DND-41 (cell line): ENCODE measurements around the gene FCN2.

Experiments
- ATAC-seq: fragments of 200-7000 bp; cut with Tn5 transposase; 3 replicates; pipeline ENCODE4 v1.9.1; 2021; ENCODE audit warnings: low read depth; ENCODE audit not compliant: insufficient read depth
- DNase-seq: peaks from one replicate; pipeline ENCODE4 v3.0.0-alpha.2; 2020
- H2AFZ ChIP-seq: 2 replicates; pipeline ENCODE4 v1.6.0; 2012; ENCODE audit warnings: low read depth, low read length
- H3K27ac ChIP-seq: 2 replicates; pipeline ENCODE4 v1.5.1; 2012; ENCODE audit warnings: low read length, inconsistent platforms
- H3K27me3 ChIP-seq: fragments of 200-600 bp; sonication (generic); 2 replicates; pipeline ENCODE4 v1.6.0; 2012; ENCODE audit warnings: low read length, mild to moderate bottlenecking, inconsistent platforms; ENCODE audit not compliant: insufficient read depth, poor library complexity
- H3K36me3 ChIP-seq: 2 replicates; pipeline ENCODE4 v1.5.1; 2012; ENCODE audit warnings: low read length, inconsistent platforms; ENCODE audit not compliant: insufficient read depth
- H3K4me1 ChIP-seq: 2 replicates; pipeline ENCODE4 v1.5.1; 2012; ENCODE audit warnings: mild to moderate bottlenecking, low read length; ENCODE audit not compliant: insufficient read depth
- H3K4me2 ChIP-seq: 2 replicates; pipeline ENCODE4 v1.6.0; 2012; ENCODE audit warnings: mild to moderate bottlenecking, moderate library complexity, low read length, inconsistent platforms; ENCODE audit not compliant: insufficient read depth
- H3K4me3 ChIP-seq, 2 experiments: fragments of 200-600 bp in 1 of 2; shearing (Covaris generic) in 1 of 2; 2 replicates each; pipeline ENCODE4 v1.5.1; 2012 to 2016; ENCODE audit warnings: inconsistent platforms in 2 of 2, low read length in 2 of 2, mild to moderate bottlenecking in 2 of 2, low read depth in 1 of 2, moderate library complexity in 1 of 2
- H3K79me2 ChIP-seq: 2 replicates; pipeline ENCODE4 v1.6.0; 2012; ENCODE audit warnings: low read length, inconsistent platforms; ENCODE audit not compliant: insufficient read depth
- H3K9ac ChIP-seq: 2 replicates; pipeline ENCODE4 v1.6.0; 2012; ENCODE audit warnings: low read depth, mild to moderate bottlenecking, inconsistent platforms, low read length, moderate library complexity
- H3K9me3 ChIP-seq: 2 replicates; pipeline ENCODE4 v1.5.1; 2012; ENCODE audit warnings: low read length, moderate library complexity, mild to moderate bottlenecking, inconsistent platforms; ENCODE audit not compliant: insufficient read depth, severe bottlenecking
- H4K20me1 ChIP-seq: 2 replicates; pipeline ENCODE4 v1.6.0; 2012; ENCODE audit warnings: low read length; ENCODE audit not compliant: insufficient read depth
- CTCF ChIP-seq: IDR thresholded peaks from 2 replicates; pipeline ENCODE4 v1.5.1; 2012; ENCODE audit warnings: borderline replicate concordance, low read length, moderate library complexity, mild to moderate bottlenecking; ENCODE audit not compliant: poor library complexity, severe bottlenecking; ENCODE audit errors: extremely low read depth
- EZH2 ChIP-seq: IDR thresholded peaks from 3 replicates; pipeline ENCODE4 v1.6.1; 2012; ENCODE audit warnings: borderline replicate concordance, low read depth, mild to moderate bottlenecking, moderate library complexity, low read length, inconsistent platforms; ENCODE audit not compliant: severe bottlenecking

The FCN2 gene

GRCh38 chr9:134930398-134930797 lies 49.8 kb downstream of the FCN2 start:
- Histone ChIP-seq H3K4me2 (no peak overlapping the region), H3K9me3 (no peaks in the 10 kb centered on the region), H3K9ac (no peak overlapping the region), H3K4me3 (no peak overlapping the region), H3K4me1 (no peaks in the 10 kb centered on the region), H2AFZ (no peak overlapping the region), H4K20me1 (no peaks in the 10 kb centered on the region), H3K27ac (no peak overlapping the region), H3K36me3 (no peaks in the 10 kb centered on the region), H3K27me3 (no peaks in the 10 kb centered on the region), H3K79me2 (no peaks in the 10 kb centered on the region)
- ATAC-seq (no peak), DNase-seq (no peak)
- no peak for TF ChIP-seq CTCF
- no peak for TF ChIP-seq EZH2

- H3K4me1 ChIP-seq: no peaks in the 10 kb centered on the region
Measured at GRCh38 chr9:134932171-134932570, 51.6 kb downstream of the FCN2 start.

DNA sequence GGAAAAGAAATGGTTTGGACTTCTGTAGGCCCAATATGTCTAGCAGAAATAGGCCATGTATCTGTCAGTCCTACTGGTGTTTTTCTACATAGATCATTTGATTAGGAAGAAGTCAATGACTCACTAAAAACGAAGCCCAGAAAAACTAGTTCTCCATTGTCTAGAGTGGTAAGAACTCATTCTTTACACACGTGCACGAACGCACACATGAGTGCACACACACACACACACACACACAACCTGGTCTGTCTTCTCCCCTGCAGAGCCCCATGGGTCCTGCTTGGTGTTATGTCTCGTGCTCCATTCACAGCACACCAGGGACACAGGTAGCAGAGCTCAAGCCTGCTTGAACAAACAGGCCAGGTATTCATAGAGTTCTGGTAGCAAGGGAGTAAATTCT lies 52.0 kb downstream of the FCN2 start:
- Histone ChIP-seq H3K9me3 (no peaks in the 10 kb centered on the region), H2AFZ (no peak overlapping the region), H3K4me1 (no peaks in the 10 kb centered on the region), H3K9ac (no peak overlapping the region), H3K27ac (no peak overlapping the region), H4K20me1 (no peaks in the 10 kb centered on the region), H3K36me3 (no peaks in the 10 kb centered on the region), H3K27me3 (no peaks in the 10 kb centered on the region), H3K4me3 (no peak overlapping the region), H3K79me2 (no peaks in the 10 kb centered on the region), H3K4me2 (no peak overlapping the region)
- TF ChIP-seq CTCF (no peak), EZH2 (no peak)
- DNase-seq: no peak
- ATAC-seq: no peak

More at GRCh38 chr9:134932171-134932570, 51.6 kb downstream of the FCN2 start:
- H3K36me3 ChIP-seq: no peaks in the 10 kb centered on the region
- no peak overlapping the region for H3K4me3 ChIP-seq
- H3K9me3 ChIP-seq: no peaks in the 10 kb centered on the region
- no peak overlapping the region for H3K4me2 ChIP-seq
- no peaks in the 10 kb centered on the region for H4K20me1 ChIP-seq
- DNase-seq (no peak), ATAC-seq (no peak)
- no peaks in the 10 kb centered on the region for H3K79me2 ChIP-seq
- H3K9ac ChIP-seq: no peak overlapping the region
- no peak overlapping the region for H3K27ac ChIP-seq
- H2AFZ ChIP-seq: no peak overlapping the region
- TF ChIP-seq CTCF (no peak), EZH2 (no peak)
- no peaks in the 10 kb centered on the region for H3K27me3 ChIP-seq
